Breast epithelium (tissue), 4 donors: ENCODE data around the gene OSTN. TPM values are rescaled to one million over a fixed set of nuclear protein-coding genes. Genes with fewer than 3 reads are reported as not detected.
"Not testable (repeated sequence)": the region's sequence is repeated elsewhere in the genome, so short reads cannot be mapped to it uniquely, and the experiment has no call there.

Experiments
- DNase-seq, 2 donors: peaks; one replicate each; pipeline ENCODE4 v3.0.0-alpha.2; 2019; ENCODE audit warnings: low spot score in 2 of 2
- H3K27ac ChIP-seq, 2 donors: fragments of 200-600 bp; sonication (generic) in 1 of 2; one replicate each; pipeline ENCODE4 v1.5.1; 2016 to 2019; ENCODE audit warnings: mild to moderate bottlenecking in 1 of 2
- H3K27me3 ChIP-seq, 2 donors: fragments of 200-600 bp; sonication (generic) in 1 of 2; one replicate each; pipeline versions ENCODE4 v1.5.1 to v1.6.0; 2017 to 2019; ENCODE audit warnings: control low read depth in 1 of 2, mild to moderate bottlenecking in 1 of 2
- H3K36me3 ChIP-seq: fragments of 200-600 bp; one replicate; pipeline ENCODE4 v1.5.1; 2019
- H3K4me1 ChIP-seq, 2 donors: fragments of 200-600 bp; sonication (generic); one replicate each; pipeline ENCODE4 v1.5.1; 2016 to 2019; ENCODE audit warnings: control low read depth in 1 of 2
- H3K4me3 ChIP-seq, 3 donors: fragments of 200-600 bp; sonication (generic); 1 replicate in 2 of 3; 2 replicates in 1 of 3; pipeline ENCODE4 v1.5.1; 2016 to 2019; ENCODE audit warnings: mild to moderate bottlenecking in 3 of 3, moderate library complexity in 2 of 3
- H3K9me3 ChIP-seq, 2 donors: fragments of 200-600 bp; sonication (generic) in 1 of 2; one replicate each; pipeline ENCODE4 v1.5.1; 2016 to 2019; ENCODE audit warnings: control low read depth in 1 of 2
- POLR2A ChIP-seq: fragments of 450-650 bp; IDR thresholded peaks from one replicate; pipeline ENCODE4 v1.6.1; 2016; ENCODE audit warnings: antibody characterized with exemption, mild to moderate bottlenecking, moderate library complexity
- POLR2AphosphoS5 ChIP-seq, 3 donors: sonication (generic); formaldehyde crosslinking; IDR thresholded peaks; one replicate each; pipeline ENCODE4 v1.6.1; 2017; ENCODE audit warnings: antibody characterized with exemption in 3 of 3
- intact Hi-C: fragments of 100-400 bp; cut with DNase I; formaldehyde crosslinking; loops from one replicate; pipeline ENCODE4 v1.15.1; 2023; ENCODE audit warnings: low total_unique reads
- total RNA-seq, 3 donors: library from RNA; depleted of rRNA; stranded (reverse); fragments of >200 nt; gene quantifications; one replicate each; pipeline ENCODE4 v1.1.0, GENCODE V29; 2016
- TF ChIP-seq, protein P1 (sequence below), 3 donors: fragments of 450-650 bp; IDR thresholded peaks; one replicate each; pipeline ENCODE4 v1.5.1; 2016 to 2017; ENCODE audit warnings: antibody characterized with exemption in 3 of 3, mild to moderate bottlenecking in 3 of 3, moderate library complexity in 3 of 3

The OSTN gene
- total RNA-seq, 3 donors from 2014 or later = 2.5 TPM; not detected in 2

DNA sequence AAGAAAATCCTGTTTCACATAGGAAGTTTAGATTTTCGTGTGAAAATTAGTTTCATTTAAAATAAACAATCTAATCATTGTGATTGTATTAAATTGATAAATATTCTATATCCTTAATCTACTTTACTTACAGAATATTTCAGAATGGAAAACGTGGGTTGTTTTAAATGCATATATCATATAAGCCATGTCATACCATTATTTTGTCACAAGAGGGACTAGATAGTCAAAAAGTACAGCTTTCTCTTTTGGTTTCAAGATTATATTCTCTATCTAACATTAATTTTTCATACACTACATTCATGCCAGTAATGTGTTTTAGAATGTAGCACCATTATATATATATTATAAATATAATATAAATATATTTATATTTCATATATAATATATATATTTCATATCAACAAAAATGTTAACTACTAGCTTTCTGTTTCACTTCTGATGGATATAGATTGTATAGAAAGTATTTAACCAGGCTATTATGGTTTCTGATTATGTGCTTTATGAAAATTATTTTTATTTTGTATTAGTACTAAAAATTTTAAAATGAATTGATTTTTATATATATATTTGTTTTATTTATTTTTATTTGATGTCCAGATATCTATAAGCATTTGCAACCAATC, 45.3 kb downstream of the OSTN start:
- Histone ChIP-seq H3K4me1 (no peaks in the 10 kb centered on the region), H3K27ac (no peak overlapping the region), H3K36me3 (no peaks in the 10 kb centered on the region), H3K27me3 (no peaks in the 10 kb centered on the region), H3K4me3 (no peak overlapping the region), H3K9me3 (no peaks in the 10 kb centered on the region)
- intact Hi-C loops = loop anchor here (10.0 kb wide), 1 partner anchor 890 kb away; no protein-coding TSS in a partner anchor
- no peak for DNase-seq
- TF ChIP-seq POLR2A (no peak), POLR2AphosphoS5 (IDR thresholded peaks at IDR 0.05) (no peak)
- TF ChIP-seq, protein P1, sequence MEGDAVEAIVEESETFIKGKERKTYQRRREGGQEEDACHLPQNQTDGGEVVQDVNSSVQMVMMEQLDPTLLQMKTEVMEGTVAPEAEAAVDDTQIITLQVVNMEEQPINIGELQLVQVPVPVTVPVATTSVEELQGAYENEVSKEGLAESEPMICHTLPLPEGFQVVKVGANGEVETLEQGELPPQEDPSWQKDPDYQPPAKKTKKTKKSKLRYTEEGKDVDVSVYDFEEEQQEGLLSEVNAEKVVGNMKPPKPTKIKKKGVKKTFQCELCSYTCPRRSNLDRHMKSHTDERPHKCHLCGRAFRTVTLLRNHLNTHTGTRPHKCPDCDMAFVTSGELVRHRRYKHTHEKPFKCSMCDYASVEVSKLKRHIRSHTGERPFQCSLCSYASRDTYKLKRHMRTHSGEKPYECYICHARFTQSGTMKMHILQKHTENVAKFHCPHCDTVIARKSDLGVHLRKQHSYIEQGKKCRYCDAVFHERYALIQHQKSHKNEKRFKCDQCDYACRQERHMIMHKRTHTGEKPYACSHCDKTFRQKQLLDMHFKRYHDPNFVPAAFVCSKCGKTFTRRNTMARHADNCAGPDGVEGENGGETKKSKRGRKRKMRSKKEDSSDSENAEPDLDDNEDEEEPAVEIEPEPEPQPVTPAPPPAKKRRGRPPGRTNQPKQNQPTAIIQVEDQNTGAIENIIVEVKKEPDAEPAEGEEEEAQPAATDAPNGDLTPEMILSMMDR (IDR thresholded peaks at IDR 0.05) = peak in 1 of 3 donors; percentile 29

DNA sequence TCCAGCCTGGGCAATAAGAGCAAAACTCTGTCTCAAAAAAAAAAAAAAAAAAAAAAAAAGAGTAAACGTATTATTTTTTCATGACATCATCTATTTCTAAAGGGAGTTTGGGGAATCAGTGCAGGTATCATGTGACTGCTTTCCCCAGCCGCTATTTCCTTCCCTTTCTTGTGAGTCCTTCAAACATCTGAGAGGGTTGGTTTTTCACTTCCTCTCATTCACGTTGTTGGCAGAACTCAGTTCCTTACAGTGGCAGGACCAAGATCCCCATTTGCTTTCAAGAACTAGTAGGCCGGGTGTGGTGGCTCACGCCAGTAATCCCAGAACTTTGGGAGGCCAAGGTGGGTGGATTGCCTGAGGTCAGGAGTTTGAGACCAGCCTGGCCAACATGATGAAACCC, 47.0 kb downstream of the OSTN start:
- intact Hi-C loops = loop anchor here (10.0 kb wide), 1 partner anchor 889 kb away; no protein-coding TSS in a partner anchor
- H3K27me3 ChIP-seq, H3K36me3 ChIP-seq, H3K4me1 ChIP-seq, H3K27ac ChIP-seq, DNase-seq, H3K4me3 ChIP-seq, H3K9me3 ChIP-seq: not testable (repeated sequence)

DNA sequence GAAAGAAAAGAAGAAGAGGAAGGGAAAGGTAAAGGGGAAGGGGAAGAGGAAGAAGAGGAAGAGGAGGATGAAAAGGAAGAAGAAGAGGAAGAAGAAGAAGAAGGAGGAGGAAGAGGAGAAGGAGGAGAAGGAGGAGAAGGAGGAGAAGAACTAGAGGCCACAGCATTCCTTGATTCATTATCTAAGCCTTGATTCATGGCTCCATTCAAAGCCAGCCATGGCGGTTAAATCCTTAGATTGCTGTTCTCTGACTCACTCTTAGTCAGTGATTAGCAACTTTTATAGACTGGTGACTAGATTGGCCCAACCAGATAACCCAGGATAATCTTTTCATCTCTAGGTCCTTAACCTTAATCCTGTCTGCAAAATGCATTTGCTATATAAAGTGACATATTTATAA, 47.6 kb downstream of the OSTN start:
- Histone ChIP-seq H3K4me1 (no peaks in the 10 kb centered on the region), H3K27ac (no peak overlapping the region), H3K27me3 (no peaks in the 10 kb centered on the region), H3K36me3 (no peaks in the 10 kb centered on the region), H3K4me3 (no peak overlapping the region), H3K9me3 (no peaks in the 10 kb centered on the region)
- intact Hi-C loops = loop anchor here (10.0 kb wide), 1 partner anchor 888 kb away; no protein-coding TSS in a partner anchor
- TF ChIP-seq POLR2A (no peak), POLR2AphosphoS5 (IDR thresholded peaks at IDR 0.05) (no peak)
- TF ChIP-seq, protein P1 (IDR thresholded peaks at IDR 0.05) = no peak
- DNase-seq = no peak

DNA sequence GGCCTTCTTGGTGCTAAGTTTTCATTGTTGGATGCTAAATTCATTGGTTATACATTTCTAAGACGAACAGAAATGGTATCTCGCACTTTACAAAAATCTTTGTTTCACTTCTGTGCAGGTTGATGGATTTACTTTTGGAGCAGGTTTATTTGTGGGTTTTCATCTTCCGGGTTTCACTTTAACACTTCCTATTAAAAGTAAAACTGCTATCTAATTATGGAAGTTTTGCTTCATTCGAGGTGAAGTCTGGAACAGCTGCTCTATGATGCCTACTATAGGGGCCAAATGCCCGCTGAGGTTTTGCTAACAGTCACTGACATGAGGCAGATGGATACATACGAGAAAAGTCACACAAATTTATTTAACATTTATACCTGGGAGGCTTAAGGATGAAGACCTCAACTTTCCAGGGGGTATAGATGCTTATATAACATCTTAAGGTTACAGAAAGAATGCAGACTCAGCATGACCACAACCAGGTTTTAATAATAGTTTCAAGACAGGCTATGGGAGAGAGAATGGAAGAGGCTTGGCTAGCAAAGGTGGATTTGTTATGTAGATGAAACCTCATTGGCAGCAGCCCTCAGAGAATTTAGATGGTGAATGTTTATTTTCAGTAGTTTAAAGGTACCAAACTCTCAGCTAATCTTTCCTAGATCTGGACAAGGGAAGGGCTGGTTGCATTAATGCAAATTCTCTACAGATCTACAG, 54.2 kb downstream of the OSTN start:
- Histone ChIP-seq H3K4me3 (no peak overlapping the region), H3K4me1 (no peaks in the 10 kb centered on the region), H3K9me3 (no peaks in the 10 kb centered on the region), H3K27me3 (no peaks in the 10 kb centered on the region), H3K36me3 (no peaks in the 10 kb centered on the region), H3K27ac (no peak overlapping the region)
- DNase-seq = no peak
- TF ChIP-seq POLR2A (no peak), POLR2AphosphoS5 (IDR thresholded peaks at IDR 0.05) (no peak)
- TF ChIP-seq, protein P1 (IDR thresholded peaks at IDR 0.05) = no peak
- intact Hi-C loops = no loop called here

DNA sequence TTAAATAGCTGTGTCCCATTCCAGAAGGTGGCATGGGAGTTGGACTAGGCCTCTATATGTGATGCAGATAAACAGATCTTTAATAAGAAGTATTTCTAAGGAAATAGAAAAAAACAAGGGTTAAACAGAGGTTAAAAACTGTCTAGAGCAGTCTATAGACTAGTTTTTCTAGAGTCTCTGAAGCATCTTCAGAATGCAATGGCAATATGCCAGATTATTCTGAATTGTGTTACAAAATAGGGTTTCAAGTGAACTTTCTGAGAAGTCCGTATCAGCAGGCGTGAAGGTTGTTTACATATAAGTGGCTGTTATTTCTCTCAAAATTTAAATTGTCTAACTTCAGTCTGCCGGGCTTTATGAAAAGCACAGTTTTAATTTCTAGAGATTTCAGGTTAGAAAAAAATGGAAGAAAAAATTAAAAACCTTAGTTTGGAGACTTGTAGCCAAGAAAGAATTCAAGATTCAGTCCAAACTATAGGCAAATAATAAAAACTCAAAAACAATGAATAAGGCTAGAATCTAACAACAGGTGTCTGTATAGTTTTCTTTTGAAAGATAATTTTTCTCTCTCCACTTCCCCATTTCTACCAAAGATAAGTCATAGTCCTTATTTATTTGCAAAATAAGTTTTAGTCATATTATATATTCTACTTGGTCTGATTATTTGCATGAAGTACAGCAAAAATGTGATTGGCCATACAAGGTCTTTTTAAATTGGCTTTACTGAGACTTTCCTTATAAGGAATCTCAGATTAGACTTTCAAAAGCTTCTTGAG, 55.2 kb downstream of the OSTN start:
- H3K27ac ChIP-seq = no peak overlapping the region
- no peaks in the 10 kb centered on the region for H3K27me3 ChIP-seq
- H3K4me3 ChIP-seq = no peak overlapping the region
- H3K36me3 ChIP-seq = no peaks in the 10 kb centered on the region
- H3K9me3 ChIP-seq = no peaks in the 10 kb centered on the region
- H3K4me1 ChIP-seq = no peaks in the 10 kb centered on the region
- DNase-seq = no peak
- intact Hi-C loops = no loop called here
- TF ChIP-seq, protein P1 (IDR thresholded peaks at IDR 0.05) = no peak
- TF ChIP-seq POLR2AphosphoS5 (IDR thresholded peaks at IDR 0.05) (no peak), POLR2A (no peak)
